ENCODE measurements around the gene MAP3K12. TPM values are rescaled to one million over a fixed set of nuclear protein-coding genes. Genes with fewer than 3 reads are reported as not detected.

Gene MAP3K12
- total RNA-seq, 2 experiments from 2014 or later = 7.2 to 13.4 TPM

DNA sequence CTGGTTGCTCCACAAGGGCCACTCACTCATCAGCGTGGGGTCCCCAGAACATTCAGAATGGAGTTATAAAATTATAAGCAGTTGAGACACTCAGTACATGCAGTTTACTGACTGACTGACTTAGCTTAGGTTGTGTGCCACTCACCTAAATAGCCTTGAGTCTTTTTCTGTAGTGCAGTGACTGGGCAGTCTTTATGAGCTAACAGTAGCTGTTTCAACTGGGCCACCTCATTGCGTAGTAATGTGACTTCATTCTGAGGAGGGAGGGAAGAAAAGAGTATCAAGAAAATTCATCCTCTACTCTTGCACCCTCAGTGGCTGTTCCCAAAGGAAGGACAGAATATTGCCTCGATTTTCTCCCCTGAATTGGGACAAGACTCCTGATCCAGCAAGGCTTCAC is 23.9 kb upstream of the MAP3K12 start:
- no peak overlapping the region for H3K27ac ChIP-seq (ENCODE audit: low read depth, low read length, poor library complexity, severe bottlenecking)
- H2AFZ ChIP-seq (ENCODE audit: low read length) = no peak overlapping the region
- H3K9me2 ChIP-seq (ENCODE audit: insufficient read depth, low read length) = no peaks in the 10 kb centered on the region
- H3K4me1 ChIP-seq (ENCODE audit: insufficient read depth, low read length, poor library complexity, severe bottlenecking) = no peaks in the 10 kb centered on the region
- no peak for DNase-seq (ENCODE audit: low spot score)
- no peaks in the 10 kb centered on the region for H4K20me1 ChIP-seq (ENCODE audit: insufficient read depth, low read length)
- ChIA-PET CTCF (ENCODE audit: unreplicated experiment) (no interaction called here), POLR2A (no interaction called here)
- no peak overlapping the region for H3K4me3 ChIP-seq (ENCODE audit: low read depth, low read length, poor library complexity, severe bottlenecking)
- H3K4me2 ChIP-seq (ENCODE audit: low read length) = no peak overlapping the region
- no peak for TF ChIP-seq EZH2phosphoT487 (IDR thresholded peaks at IDR 0.05; ENCODE audit: borderline replicate concordance, low read depth, low read length)
- no peaks in the 10 kb centered on the region for H3K79me2 ChIP-seq (ENCODE audit: insufficient read depth, low read depth, low read length)
- peaks cover 46% of the 10 kb centered on the region for H3K36me3 ChIP-seq (ENCODE audit: insufficient read depth, low read length)
- H3K9me3 ChIP-seq (ENCODE audit: low read length) = no peaks in the 10 kb centered on the region
- BruUV-seq (replicated peaks) = no TSS peak
- intact Hi-C loops (cut with micrococcal nuclease; ENCODE audit: unreplicated experiment) = no loop called here

- Histone ChIP-seq H3K9me3 (ENCODE audit: low read length) (no peaks in the 10 kb centered on the region), H3K79me2 (ENCODE audit: insufficient read depth, low read depth, low read length) (no peaks in the 10 kb centered on the region), H4K20me1 (ENCODE audit: insufficient read depth, low read length) (no peaks in the 10 kb centered on the region), H3K9me2 (ENCODE audit: insufficient read depth, low read length) (no peaks in the 10 kb centered on the region), H3K36me3 (ENCODE audit: insufficient read depth, low read length) (peaks cover 42% of the 10 kb centered on the region), H3K4me3 (ENCODE audit: low read depth, low read length, poor library complexity, severe bottlenecking) (no peak overlapping the region), H3K4me2 (ENCODE audit: low read length) (no peak overlapping the region), H3K27ac (ENCODE audit: low read depth, low read length, poor library complexity, severe bottlenecking) (no peak overlapping the region), H3K4me1 (ENCODE audit: insufficient read depth, low read length, poor library complexity, severe bottlenecking) (no peaks in the 10 kb centered on the region), H2AFZ (ENCODE audit: low read length) (no peak overlapping the region)
- CTCF ChIA-PET (ENCODE audit: unreplicated experiment) = no interaction called here
- POLR2A ChIA-PET = interaction anchor here (0.8 to 1.2 kb wide), 3 partner anchors 18 to 67 kb away, joined by 3 to 5 read pairs (median 3); partner anchors contain the start of gene TARBP2
- DNase-seq (ENCODE audit: low spot score) = no peak
- no peak for TF ChIP-seq EZH2phosphoT487 (IDR thresholded peaks at IDR 0.05; ENCODE audit: borderline replicate concordance, low read depth, low read length)
- BruUV-seq (replicated peaks) = no TSS peak
- intact Hi-C loops (cut with micrococcal nuclease; ENCODE audit: unreplicated experiment) = no loop called here
Measured at GRCh38 chr12:53518381-53518780, 19.1 kb upstream of the MAP3K12 start.

- no peak overlapping the region for H3K27ac ChIP-seq (ENCODE audit: low read depth, low read length, poor library complexity, severe bottlenecking)
- no peak overlapping the region for H3K4me2 ChIP-seq (ENCODE audit: low read length)
- H3K9me3 ChIP-seq (ENCODE audit: low read length) = no peaks in the 10 kb centered on the region
- peaks cover 32% of the 10 kb centered on the region for H3K36me3 ChIP-seq (ENCODE audit: insufficient read depth, low read length)
- H3K4me1 ChIP-seq (ENCODE audit: insufficient read depth, low read length, poor library complexity, severe bottlenecking) = no peaks in the 10 kb centered on the region
- ChIA-PET POLR2A (interaction anchor here (1.0 kb wide), 1 partner anchor 20 kb away, joined by 3 read pairs; no protein-coding TSS in a partner anchor), CTCF (ENCODE audit: unreplicated experiment) (no interaction called here)
- no peak for DNase-seq (ENCODE audit: low spot score)
- BruUV-seq (replicated peaks) = no TSS peak
- H3K4me3 ChIP-seq (ENCODE audit: low read depth, low read length, poor library complexity, severe bottlenecking) = no peak overlapping the region
- H2AFZ ChIP-seq (ENCODE audit: low read length) = no peak overlapping the region
- intact Hi-C loops (cut with micrococcal nuclease; ENCODE audit: unreplicated experiment) = no loop called here
- H3K9me2 ChIP-seq (ENCODE audit: insufficient read depth, low read length) = no peaks in the 10 kb centered on the region
- no peaks in the 10 kb centered on the region for H3K79me2 ChIP-seq (ENCODE audit: insufficient read depth, low read depth, low read length)
- H4K20me1 ChIP-seq (ENCODE audit: insufficient read depth, low read length) = no peaks in the 10 kb centered on the region
- TF ChIP-seq EZH2phosphoT487 (IDR thresholded peaks at IDR 0.05; ENCODE audit: borderline replicate concordance, low read depth, low read length) = no peak
- TF ChIP-seq, protein P1, sequence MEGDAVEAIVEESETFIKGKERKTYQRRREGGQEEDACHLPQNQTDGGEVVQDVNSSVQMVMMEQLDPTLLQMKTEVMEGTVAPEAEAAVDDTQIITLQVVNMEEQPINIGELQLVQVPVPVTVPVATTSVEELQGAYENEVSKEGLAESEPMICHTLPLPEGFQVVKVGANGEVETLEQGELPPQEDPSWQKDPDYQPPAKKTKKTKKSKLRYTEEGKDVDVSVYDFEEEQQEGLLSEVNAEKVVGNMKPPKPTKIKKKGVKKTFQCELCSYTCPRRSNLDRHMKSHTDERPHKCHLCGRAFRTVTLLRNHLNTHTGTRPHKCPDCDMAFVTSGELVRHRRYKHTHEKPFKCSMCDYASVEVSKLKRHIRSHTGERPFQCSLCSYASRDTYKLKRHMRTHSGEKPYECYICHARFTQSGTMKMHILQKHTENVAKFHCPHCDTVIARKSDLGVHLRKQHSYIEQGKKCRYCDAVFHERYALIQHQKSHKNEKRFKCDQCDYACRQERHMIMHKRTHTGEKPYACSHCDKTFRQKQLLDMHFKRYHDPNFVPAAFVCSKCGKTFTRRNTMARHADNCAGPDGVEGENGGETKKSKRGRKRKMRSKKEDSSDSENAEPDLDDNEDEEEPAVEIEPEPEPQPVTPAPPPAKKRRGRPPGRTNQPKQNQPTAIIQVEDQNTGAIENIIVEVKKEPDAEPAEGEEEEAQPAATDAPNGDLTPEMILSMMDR (conservative IDR thresholded peaks at IDR 0.05; ENCODE audit: low read length) = no peak
Measured at GRCh38 chr12:53516758-53517455, 17.6 kb upstream of the MAP3K12 start.
